Right kidney (tissue), 1 donor: ENCODE measurements around the gene MPZL3.
"Not testable (repeated sequence)": the region's sequence is repeated elsewhere in the genome, so short reads cannot be mapped to it uniquely, and the experiment has no call there.

Source experiments
- DNase-seq: peaks from one replicate; pipeline ENCODE4 v3.0.0-alpha.2; 2016

The MPZL3 gene

DNA sequence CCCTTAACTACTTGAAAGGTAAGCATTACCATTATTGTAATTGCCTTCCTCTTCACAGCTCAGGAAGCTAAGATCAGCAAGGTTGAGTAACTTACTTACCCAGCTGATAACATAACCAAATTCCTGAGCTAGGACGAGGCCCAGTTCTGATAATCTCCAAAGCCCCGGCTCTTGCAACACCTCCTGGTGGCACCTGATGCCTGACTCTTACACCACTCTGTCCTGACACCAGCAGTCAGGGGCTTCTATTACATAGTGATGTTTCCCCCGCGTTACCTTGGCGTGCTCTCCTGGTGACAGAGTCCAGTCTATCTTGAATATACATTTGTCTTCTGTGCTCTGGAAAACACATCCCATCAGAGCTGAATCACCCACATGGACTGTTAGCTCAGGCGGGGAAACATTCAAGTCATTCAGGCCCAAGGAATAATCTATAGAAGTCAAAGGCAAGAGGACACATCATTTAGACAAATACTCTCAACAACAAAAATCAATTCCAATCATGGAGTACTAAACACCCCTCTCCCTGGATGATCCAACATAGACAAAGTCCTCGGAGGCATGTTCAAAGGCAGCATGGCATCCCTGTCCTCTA is 39.9 kb downstream of the MPZL3 start:
- DNase-seq, result no peak

DNA sequence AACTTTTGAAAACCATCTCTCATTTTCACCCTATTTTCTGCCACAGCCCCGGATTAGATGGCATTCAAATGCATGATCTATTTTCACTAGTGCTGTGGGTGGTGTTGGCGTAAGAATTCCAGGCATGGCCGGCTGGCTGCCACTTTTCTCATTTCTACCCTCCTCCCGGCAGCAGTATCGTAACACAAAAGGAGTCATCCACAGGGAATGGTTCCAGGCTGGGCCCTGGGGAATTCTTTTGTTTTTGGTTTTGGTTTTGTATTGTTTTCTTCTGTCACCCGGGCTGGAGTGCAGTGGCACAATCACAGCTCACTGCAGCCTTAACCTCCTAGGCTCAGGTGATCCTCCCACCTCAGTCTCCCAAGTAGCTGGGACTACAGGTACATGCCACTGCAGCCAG is 41.2 kb downstream of the MPZL3 start:
- DNase-seq, result no peak

DNA sequence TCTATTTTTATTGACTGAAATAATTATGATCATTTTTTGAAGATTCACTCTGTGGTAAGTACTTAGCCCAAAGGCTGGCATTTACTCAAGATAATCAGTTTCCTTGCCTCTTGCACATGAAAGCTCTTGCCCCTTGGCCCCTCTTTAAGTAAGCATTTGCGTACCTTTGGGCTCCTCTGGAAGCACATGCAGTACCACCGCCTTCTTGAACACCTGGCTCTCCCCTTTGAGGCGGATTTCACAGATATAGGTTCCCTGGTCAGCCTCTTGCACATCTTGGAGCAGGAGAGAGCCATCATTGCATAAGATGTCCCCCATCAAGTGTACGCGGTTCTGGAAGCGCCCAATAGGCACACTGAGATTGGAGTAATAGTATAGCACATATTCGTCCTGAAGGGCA is 41.8 kb downstream of the MPZL3 start:
- no peak for DNase-seq

DNA sequence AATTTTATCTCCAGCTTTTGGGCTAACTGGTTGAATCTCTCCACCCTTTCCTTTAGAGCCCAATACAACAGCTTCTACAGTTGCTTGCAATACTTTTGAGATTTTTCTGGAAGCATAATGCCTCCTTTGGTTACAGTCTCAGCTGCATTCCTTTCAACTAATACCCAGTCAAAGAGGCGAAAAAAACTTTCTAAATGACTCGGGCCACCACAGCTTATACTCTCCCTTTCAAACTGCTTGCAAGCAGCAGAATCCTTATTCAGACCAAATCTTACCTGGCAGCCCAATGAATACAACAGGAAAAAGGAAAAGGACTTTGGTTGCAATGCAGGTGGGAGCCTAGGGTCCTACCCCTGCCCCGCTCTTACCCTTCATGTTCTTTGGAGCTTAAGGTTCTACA is 43.1 kb downstream of the MPZL3 start:
- DNase-seq, result no peak

DNA sequence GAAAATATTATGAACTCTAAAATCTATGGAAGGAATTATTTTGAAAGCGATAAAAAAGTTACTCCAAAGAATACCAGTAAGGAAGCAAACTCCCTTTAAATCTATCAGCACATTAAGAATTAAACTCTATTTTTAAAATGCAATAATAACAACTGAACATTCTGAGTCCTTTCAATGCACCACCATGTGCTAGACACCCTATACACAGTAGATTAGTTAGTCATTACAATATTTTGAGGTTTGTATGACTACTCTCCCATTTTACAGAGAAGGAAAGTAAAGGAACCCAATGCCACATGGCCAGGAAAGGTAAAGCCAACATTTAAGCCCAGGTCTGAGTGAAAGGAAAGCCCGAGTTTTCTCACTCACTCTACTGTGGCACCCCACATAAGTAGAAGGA is 45.1 kb downstream of the MPZL3 start:
- no peak for DNase-seq

DNA sequence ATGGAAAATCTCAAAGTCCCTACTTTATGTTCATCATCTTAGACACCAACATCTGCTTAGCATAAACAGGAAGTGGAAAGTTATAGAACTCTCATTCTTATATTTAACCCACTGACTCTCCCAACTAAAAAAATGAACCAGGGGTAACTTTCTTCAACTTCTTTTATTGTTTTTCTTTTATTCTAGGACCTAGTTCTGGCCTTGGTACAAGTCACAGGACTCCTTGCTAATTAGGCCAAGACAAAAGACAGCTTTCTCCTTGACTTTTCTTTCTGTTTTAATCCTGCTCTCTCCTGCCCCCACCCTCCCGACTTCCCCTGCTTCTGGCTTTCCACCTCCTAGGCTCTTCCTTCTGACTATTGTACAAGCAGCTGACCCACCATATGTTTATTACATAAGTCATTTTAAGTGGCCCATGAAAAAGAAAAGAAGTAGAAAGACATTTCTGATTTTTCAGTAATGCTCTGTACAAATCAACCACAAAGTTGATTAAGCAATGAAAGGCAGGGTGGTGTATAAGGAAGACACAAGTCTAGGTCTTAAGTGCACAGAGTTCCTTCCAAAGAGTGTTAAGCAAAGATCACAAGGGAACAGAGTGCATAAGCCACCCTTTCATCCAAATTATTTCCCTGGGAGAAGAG is 45.7 kb downstream of the MPZL3 start:
- peak; percentile 12 for DNase-seq

DNA sequence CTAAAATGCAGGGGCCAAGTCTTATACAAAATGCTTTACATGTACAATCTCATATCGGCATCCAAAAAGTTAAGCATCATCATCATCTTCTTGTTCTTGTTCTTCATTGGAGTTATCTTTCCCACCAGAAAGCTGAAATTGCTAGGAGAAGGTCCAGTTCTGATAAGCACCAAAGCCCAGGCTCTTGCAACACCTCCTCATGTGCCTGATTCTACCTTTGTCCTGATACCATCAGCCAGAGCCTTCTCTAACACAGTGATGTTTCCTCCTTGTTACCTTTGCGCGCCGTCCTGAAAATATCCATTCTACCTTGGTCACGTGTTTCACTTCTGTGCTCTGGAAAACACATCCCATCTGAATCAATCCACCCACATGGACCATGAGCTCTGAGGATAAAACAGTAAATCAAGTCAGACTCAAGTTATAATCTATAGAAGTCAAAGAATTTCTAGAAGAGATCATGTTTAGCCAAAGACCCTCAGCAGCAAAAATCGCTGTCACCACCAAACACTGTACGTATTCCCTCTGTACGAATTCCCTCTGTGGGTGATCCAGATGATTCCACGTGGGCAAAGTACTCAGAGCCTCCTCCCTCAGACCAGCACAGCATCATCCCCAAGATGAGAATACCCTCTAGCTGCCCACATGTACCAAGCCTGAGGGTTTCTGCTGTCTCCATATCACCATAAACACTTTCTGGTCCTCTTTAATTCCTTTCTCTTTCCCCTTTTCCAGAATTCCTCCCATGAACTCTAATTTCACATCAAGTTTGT is 46.4 kb downstream of the MPZL3 start:
- no peak for DNase-seq

DNA sequence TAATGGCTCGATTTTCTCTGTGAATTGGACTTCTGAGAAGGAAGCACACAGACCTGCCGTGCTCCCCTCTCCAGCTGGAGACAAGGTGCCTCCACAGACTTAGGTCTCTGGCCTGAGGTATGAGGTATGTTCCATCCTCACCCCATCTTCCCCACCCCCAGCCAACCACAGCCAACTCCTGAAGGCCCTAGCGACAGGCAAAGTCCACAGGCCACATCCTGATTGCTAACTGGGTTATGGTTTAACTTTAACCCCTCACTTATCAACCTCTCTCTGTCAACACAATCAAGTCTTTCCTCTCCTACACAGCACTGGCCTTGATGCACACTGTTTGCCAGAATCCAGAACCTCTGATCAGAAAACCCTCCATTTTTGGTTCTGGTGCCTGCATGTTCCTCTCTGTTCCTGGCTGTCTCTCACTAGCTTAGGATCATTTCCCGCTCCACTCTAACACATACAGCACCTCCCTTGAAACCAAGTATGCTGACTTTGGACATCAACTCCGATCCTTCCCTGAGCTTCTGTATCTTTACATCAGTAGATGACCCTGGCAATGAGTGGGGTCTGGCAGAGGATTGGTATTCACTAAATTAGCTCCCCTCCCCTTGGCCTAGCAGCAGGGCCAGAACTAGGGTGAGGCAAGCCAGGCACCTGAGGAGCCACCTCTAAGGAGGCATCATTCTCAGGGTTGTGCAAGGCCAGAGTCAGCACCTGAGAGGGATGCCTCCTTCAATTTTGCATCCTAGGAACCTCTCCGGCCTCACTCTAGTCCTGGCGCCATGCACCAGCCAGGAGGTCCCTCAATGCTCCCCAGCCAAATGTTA is 49.4 kb downstream of the MPZL3 start:
- DNase-seq, result no peak

DNA sequence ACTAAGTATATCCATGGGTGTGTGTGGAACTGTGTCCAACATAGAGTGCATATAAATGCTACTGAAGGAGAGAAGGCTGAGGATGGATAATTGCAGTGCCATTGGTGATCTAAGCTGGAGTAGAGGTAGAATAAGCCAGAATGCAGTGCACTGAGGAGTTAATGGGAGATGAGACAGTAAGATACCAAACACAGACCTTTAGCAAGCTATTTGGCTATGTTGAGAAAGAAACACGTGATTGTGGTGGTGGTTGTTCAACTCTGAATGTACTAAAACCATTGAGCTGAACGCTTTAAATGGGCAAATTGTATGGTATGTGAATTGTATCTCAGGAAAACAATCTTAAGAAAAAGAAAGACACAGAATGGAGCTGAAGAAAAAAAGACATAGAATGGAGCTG is 50.2 kb downstream of the MPZL3 start:
- no peak for DNase-seq

DNA sequence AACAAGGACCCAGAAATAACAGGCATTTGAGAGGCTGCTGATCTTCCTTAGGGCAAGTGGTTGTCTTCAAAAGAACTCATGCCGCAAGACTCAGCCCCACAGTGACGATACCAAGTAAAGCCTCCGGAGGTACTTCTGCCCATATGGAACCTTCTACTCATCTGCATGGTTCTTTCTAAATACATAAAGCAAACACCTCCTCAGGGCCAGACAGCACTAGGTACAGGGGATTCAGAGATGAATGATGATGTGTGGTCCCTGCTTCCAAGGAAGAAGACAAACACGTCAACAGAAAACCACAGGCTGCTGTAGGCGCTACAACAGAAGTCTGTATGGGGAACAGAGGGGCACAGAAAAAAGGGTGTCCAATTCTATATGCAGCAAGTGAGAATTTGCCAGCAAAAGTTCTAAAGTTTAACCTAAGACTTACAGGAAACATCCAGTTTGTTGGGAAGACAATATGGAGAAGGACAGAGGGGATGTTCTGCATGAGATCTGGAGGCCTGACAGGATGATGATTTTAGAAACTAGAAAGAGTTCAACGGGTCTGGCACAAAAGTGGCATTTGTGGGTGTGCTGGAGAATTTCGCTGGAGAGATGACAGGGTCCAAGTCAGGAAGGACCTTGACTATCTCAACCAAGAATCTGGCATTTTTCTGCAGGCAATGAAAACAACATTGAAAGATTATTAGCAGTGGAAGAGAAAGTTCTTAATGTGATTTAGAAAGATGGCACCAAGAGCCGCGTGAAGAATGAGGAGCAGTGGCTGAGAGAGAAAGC is 51.1 kb downstream of the MPZL3 start:
- DNase-seq, result no peak

DNA sequence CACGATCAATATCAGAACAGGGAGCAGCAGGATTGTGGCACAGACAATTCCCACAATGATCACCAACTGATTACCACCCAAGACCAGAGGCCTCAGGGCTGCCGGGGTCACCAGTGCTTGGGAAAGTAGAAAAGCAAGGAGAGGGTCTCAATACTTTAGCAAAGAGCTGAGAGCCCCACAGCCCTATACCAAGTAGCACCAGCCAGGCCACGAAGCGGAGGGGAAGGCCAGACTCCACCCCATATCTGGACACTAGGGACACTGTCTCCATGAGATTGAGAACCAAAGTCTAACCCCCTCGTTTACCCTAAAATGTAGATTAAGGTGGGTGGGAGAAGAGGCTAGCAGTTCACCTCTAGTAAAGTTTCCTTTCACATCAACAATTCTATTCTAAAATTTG is 51.7 kb downstream of the MPZL3 start:
- no peak for DNase-seq

DNA sequence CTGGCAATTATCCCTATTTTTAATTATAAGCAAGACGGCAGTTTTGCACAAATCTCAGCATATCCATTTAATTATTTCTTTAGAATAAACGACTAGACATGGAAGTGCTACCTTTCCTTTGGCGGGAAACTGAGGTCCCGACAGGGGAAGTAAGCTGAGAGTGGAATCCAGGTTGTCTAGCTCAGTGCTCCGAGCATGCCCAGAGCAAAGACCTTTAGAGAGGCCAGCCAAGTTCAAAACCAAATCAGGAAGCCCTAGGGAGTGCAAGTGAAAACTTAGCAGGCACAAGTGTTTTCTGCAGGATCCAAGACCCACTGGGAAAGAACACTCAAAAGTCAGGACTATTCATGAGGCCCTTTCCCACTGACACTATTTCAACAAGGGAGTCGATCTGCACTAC is 53.0 kb downstream of the MPZL3 start:
- no peak for DNase-seq

DNA sequence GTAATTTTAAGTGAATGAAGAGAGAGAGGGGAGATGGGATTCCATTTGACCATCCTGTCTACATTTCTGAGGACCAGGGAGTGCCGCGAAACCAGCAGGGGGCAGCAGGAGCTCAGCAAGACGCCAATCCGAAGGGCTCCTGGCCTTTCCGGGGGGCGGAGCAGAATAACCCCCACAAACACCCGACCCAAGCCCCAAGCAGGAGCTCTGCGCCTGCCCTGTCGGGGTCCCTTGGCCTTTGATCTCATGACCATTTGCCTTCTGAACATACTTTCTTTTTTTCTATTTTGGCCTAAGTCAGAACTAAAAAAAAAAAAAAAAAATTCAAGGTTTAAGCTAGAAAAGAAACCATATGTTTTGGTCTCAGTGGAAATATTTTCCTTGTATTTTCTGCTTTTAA is 53.8 kb downstream of the MPZL3 start:
- DNase-seq, result peak; percentile 65

DNA sequence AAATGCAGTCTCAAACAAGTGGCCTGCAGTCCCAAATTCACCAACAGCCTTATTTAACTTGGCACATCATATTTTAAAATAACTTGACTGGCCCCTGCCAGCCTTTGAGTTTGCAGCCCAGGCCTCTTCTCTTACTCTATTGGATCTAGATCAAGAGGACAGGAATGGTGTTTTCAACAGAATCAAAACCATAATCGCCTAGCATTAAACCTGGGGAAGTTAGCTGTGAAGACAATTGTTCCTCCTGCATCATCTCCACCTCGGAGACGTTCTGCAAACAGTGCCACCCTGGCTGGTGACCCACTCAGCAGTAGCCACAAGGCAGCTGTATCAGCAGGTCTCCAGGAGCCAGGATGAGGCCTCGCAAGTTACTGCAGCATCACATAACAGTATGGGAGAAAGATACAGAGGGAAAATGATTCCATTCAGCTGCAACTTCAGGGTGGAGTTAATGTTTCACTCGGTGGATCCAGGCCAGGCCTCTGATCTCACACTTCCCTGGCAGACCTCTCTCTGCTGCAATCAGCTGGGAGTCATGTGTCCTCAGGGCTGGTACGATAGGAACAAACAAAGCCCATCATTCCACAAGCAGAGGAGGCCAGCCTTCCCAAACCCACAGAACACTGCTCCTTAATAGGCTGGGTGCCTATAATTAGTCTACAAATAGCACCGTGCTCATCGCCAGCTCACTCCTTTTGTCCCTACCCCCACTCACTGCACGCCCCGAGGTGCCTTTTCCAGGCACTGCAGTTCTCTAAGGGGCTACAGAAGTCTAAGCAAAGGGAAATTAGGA is 57.1 kb downstream of the MPZL3 start:
- DNase-seq, result peak; percentile 35

DNA sequence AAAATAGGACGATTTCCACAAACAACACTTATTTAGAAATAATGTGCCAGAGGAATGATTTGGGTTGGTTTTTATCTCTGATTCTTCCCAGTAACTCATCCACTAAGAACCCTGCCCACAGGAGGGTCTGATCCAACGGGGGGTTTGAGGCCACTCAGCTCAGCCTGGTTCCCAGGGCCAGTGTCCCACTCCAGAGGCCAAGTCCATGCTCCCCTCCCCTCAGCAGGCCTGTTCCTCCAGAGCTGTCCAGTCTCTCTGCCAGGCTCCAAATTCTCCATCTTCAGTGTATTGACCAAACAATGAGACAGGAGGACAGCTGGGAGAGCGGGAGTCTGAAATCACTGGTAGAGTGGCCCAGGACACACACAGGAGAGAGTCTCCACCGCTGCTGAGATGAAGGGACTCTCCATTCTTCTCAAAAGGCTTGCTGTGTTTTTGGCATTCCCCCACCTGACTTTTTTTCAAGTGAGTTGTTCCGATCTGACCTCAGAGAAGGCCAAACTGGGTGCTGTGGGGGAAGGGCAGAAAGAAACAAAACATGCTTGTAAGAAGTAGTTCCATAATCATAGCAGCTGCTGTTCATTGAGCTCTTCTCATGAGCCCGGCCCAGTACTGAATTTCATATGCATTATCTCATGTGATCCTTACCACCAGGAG is 58.1 kb downstream of the MPZL3 start:
- DNase-seq, result no peak

DNA sequence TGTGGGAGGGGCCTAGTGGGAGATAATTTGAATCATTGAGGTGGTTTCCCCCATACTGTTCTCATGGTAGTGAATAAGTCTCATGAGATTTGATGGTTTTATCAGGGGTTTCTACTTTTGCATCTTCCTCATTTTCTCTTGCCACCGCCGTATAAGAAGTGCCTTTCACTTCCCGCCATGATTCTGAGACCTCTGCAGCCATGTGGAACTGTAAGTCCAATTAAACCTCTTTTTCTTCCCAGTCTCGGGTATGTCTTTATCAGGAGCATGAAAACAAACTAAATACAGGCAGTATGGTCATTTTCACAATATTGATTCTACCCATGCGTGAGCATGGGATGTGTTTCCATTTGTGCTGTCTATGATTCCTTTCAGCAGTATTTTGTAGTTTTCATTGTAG is 59.3 kb downstream of the MPZL3 start:
- not testable (repeated sequence) for DNase-seq

DNA sequence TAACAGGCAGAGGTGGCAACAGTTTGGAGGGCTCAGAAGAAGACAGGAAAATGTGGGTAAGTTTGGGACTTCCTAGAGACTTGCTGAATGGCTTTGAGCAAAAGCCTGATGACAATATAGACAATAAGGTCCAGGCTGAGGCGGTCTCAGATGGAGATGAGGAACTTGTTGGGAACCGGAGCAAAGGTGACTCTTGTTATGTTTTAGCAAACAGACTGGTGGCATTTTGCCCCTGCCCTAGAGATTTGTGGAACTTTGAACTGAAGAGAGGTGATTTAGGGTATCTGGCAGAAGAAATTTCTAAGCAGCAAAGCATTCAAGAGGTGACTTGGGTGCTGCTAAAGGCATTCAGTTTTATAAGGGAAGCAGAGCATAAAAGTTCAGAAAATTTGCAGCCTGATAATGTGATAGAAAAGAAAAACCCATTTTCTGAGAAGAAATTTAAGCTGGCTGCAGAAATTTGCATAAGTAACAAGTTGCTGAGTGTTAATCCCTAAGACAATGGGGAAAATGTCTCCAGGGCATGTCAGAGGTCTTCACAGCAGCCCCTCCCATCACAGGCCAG is 61.1 kb downstream of the MPZL3 start:
- not testable (repeated sequence) for DNase-seq

DNA sequence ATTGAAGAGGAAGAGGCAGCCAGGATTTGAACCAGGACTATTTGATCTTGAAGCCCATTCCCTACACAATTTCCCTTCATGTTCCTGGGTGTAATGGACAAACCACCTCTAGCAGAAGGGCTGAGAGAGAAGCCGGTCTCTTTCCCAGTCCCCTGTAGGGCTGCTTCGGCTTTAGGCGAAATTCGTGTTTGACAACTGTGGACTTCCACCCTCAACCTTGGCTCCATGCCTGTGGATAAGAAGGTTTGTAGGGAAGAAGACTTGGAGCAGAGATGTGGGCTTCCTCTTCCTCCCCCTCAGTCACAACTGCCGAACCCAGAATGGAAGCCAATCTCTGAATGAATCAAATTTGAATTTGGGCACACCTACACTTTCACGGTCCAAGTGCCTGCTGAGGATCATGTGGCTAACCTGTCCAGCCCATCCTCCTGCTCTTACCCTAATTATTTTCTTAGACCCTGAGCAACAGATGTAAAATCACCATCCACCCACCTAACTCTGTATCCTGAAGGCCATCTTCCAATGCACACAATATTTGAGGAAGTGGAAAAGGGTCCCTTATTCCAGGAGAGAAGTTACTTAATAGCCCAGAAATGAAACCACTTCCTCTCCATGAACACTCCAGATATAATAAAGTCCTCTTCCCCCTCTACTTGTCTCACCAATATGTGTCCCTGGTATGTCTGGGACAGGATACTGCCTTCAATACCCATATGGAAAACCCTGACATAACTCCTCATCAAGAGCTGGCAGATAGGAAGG is 65.6 kb downstream of the MPZL3 start:
- no peak for DNase-seq

DNA sequence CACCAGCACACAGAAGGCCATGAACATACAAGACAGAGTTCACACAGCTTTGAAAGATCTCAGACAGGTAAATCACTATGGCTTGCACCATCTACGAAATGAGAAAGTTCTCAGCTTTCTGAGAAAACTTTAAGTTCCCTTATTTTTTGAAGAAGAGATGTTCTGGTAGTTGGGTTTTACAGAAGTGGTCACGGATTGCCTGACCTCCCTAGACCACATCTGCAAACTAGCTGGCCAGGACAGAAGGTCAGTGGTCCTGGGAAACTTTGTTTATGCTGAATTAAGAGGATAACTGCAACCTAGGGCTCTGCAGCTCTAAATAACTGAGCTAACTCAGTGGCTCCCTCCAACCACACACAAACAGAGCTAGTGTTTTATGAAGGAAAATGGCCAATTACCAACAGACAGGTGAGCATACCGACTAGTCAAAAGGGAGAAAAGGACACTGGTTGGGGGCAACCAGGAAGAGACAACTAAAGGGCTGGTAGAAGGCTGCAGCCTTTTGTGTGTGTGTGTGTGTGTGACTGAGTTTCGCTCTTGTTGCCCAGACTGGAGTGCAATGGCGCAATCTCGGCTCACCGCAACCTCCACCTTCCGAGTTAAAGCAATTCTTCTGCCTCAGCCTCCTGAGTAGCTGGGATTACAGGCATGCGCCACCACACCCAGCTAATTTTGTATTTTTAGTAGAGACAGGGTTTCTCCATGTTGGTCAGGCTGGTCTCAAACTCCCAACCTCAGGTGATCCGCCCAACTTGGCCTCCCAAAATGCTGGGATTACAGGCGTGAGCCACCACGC is 67.2 kb downstream of the MPZL3 start:
- no peak for DNase-seq
